GM12878 (cell line): ENCODE results near the gene SKAP1. TPM values are rescaled to one million over a fixed set of nuclear protein-coding genes. Genes with fewer than 3 reads are reported as not detected.

Experiments used
- CREB1 ChIP-seq: IDR thresholded peaks from 2 replicates; pipeline ENCODE4 v1.6.1; 2012; ENCODE audit warnings: low read depth, mild to moderate bottlenecking, inconsistent platforms
- DPF2 ChIP-seq: fragments of 450-650 bp; IDR thresholded peaks from 2 replicates; pipeline ENCODE4 v1.6.1; 2017; ENCODE audit warnings: mild to moderate bottlenecking
- ELK1 ChIP-seq: IDR thresholded peaks from 2 replicates; pipeline ENCODE4 v1.6.1; 2012; ENCODE audit warnings: low read depth, low read length, improper control_type of control experiment
- ETV6 ChIP-seq, 2 experiments: fragments of 450-650 bp in 1 of 2; IDR thresholded peaks in 1 of 2; conservative IDR thresholded peaks in 1 of 2; 2 replicates each; pipeline ENCODE4 v1.6.1; 2014; ENCODE audit warnings: antibody characterized with exemption in 1 of 2, borderline replicate concordance in 1 of 2, low read depth in 1 of 2, mild to moderate bottlenecking in 1 of 2, moderate library complexity in 1 of 2
- FOXM1 ChIP-seq: IDR thresholded peaks from 2 replicates; pipeline ENCODE4 v1.6.1; 2012; ENCODE audit warnings: low read depth, mild to moderate bottlenecking, inconsistent platforms, low read length, moderate library complexity
- HCFC1 ChIP-seq: fragments of 150-350 bp; IDR thresholded peaks from 2 replicates; pipeline ENCODE4 v1.6.1; 2014; ENCODE audit warnings: low read length
- HDGF ChIP-seq: fragments of 450-650 bp; IDR thresholded peaks from 2 replicates; pipeline ENCODE4 v1.6.1; 2016; ENCODE audit warnings: antibody characterized with exemption
- IRF3 ChIP-seq: fragments of 450-650 bp; IDR thresholded peaks from 2 replicates; pipeline ENCODE4 v1.6.1; 2014; ENCODE audit warnings: mild to moderate bottlenecking
- KLF5 ChIP-seq: fragments of 450-650 bp; IDR thresholded peaks from 2 replicates; pipeline ENCODE4 v1.6.1; 2014; ENCODE audit warnings: mild to moderate bottlenecking; ENCODE audit not compliant: partially characterized antibody
- PAX8 ChIP-seq: fragments of 450-650 bp; IDR thresholded peaks from 2 replicates; pipeline ENCODE4 v1.6.1; 2017; ENCODE audit warnings: mild to moderate bottlenecking, moderate library complexity
- RAD21 ChIP-seq: IDR thresholded peaks from 2 replicates; pipeline ENCODE4 v1.6.1; 2011; ENCODE audit warnings: mild to moderate bottlenecking, low read depth, low read length, moderate library complexity; ENCODE audit not compliant: insufficient read depth
- RBBP5 ChIP-seq: fragments of 200-600 bp; sonication (generic); conservative IDR thresholded peaks from 2 replicates; pipeline ENCODE4 v1.6.1; 2016
- RELA ChIP-seq: fragments of 450-650 bp; IDR thresholded peaks from 2 replicates; pipeline ENCODE4 v1.8.0; 2014; ENCODE audit warnings: borderline replicate concordance; ENCODE audit not compliant: partially characterized antibody
- RUNX3 ChIP-seq: IDR thresholded peaks from 2 replicates; pipeline ENCODE4 v1.6.1; 2012; ENCODE audit warnings: low read length, inconsistent platforms
- SMAD1 ChIP-seq: fragments of 450-650 bp; IDR thresholded peaks from 2 replicates; pipeline ENCODE4 v1.6.1; 2018; ENCODE audit warnings: mild to moderate bottlenecking, low read depth; ENCODE audit not compliant: partially characterized antibody
- SMC3 ChIP-seq: IDR thresholded peaks from 2 replicates; pipeline ENCODE4 v1.6.1; 2011; ENCODE audit warnings: low read length, improper control_type of control experiment, borderline replicate concordance
- SUPT20H ChIP-seq: IDR thresholded peaks from 2 replicates; pipeline ENCODE4 v1.6.1; 2011; ENCODE audit warnings: low read depth, mild to moderate bottlenecking, low read length, moderate library complexity, borderline replicate concordance; ENCODE audit not compliant: control insufficient read depth
- TARDBP ChIP-seq: IDR thresholded peaks from 2 replicates; pipeline ENCODE4 v1.6.1; 2016; ENCODE audit warnings: borderline replicate concordance
- ZNF622 ChIP-seq: fragments of 450-650 bp; IDR thresholded peaks from 2 replicates; pipeline ENCODE4 v1.6.1; 2017; ENCODE audit warnings: mild to moderate bottlenecking, inconsistent platforms
- ZNF687 ChIP-seq: fragments of 450-650 bp; IDR thresholded peaks from 2 replicates; pipeline ENCODE4 v1.6.1; 2017; ENCODE audit warnings: mild to moderate bottlenecking, moderate library complexity
- polyA plus RNA-seq, 11 experiments: library from polyadenylated mRNA; depleted of rRNA in 4 of 11; unstranded in 6 of 11; stranded (reverse) in 5 of 11; fragments of >200 nt; fragmentation: Nextera tagmentation in 4 of 11; fragmentation: Illumina TruSeq in 1 of 11; extraction: Ambion mirVana in 4 of 11; extraction: Trizol in 1 of 11; gene quantifications; 1 replicate in 1 of 11; 2 replicates in 10 of 11; pipeline versions ENCODE4 v1.2.1 to v1.2.3, GENCODE V29; 2011 to 2016; ENCODE audit warnings: inconsistent platforms in 2 of 11, missing spikeins in 2 of 11, low read depth in 1 of 11
- total RNA-seq, 4 experiments: library from RNA; depleted of rRNA in 3 of 4; stranded (reverse); fragments of >200 nt in 3 of 4; fragmentation: Illumina TruSeq in 1 of 4; extraction: Trizol in 1 of 4; gene quantifications; 2 replicates each; pipeline versions ENCODE4 v1.2.1 to v1.2.3, GENCODE V29; 2013 to 2021
- TF ChIP-seq, protein P1 (sequence below): fragments of 450-650 bp; IDR thresholded peaks from 2 replicates; pipeline ENCODE4 v1.6.1; 2016; ENCODE audit warnings: mild to moderate bottlenecking

The SKAP1 gene
- total and polyA plus RNA-seq, 10 of the 15 experiments (the other 5 are each of a cell fraction or from before 2014, with no cell fraction given) = 17.1 to 97.6 (median 35.9) TPM

DNA sequence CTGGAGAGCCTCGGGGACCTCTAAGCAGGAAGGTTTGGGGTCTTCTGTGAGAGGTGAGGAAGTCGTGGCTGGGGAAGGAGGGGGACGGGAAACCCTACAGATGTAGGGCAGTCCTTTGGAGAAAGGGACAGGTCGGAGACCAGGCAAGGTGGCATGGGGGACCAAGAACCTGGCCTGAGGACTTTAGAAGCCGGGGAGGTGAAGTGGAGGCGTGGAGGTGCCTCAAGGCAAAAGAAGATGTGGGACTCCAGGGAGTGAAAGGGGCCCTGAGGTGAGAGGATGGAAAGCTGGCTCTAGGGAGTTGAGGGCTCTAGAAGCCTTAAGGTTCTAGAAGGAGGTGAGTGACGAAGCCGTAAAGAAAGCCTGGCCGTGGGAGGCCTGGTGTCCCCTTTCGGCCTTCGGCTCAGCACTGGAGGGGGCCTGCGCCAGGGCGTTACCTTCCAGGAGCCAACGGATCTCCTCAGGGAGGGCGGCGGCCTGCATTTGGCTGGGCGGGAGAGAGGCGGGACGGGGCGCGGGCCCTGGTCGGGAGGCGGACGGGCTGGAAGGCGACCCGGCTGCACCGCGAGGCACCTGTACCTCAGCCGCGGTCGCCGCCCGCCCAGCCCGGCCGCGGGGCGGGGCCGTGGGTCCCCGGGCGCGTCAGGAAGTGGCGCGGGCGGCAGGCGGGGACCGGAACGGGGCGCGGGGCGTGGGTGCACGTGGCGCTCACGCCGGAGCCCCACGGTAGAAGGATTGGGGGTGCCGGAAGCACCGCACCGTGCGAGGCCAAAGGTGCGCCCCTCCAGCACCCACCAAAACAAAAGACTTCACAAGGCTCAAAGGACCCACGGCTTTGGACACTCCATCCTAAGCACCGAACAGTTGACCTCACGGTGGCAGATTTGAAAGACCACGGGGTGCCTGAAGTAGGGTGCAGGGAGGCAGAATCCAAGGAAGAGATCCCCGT is at the start of gene SKAP1 (continued):
- peak; percentile 100 for TF ChIP-seq ZNF687
- no peak for TF ChIP-seq PAX8
- TF ChIP-seq RELA = peak; percentile 9
- TF ChIP-seq DPF2 = 0 out of 2 replicates have a peak, but pooled peaks have one; percentile 86
- TF ChIP-seq, protein P1, sequence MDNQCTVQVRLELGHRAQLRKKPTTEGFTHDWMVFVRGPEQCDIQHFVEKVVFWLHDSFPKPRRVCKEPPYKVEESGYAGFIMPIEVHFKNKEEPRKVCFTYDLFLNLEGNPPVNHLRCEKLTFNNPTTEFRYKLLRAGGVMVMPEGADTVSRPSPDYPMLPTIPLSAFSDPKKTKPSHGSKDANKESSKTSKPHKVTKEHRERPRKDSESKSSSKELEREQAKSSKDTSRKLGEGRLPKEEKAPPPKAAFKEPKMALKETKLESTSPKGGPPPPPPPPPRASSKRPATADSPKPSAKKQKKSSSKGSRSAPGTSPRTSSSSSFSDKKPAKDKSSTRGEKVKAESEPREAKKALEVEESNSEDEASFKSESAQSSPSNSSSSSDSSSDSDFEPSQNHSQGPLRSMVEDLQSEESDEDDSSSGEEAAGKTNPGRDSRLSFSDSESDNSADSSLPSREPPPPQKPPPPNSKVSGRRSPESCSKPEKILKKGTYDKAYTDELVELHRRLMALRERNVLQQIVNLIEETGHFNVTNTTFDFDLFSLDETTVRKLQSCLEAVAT = no peak
- TF ChIP-seq CREB1 = no peak
- TF ChIP-seq HDGF = peak; percentile 77
- TF ChIP-seq HCFC1 = peak; percentile 21; the same call in 1 of the 2 replicates
- TF ChIP-seq RAD21 = no peak
- no peak for TF ChIP-seq RUNX3
- TF ChIP-seq KLF5 = no peak
- no peak for TF ChIP-seq RBBP5
- no peak for TF ChIP-seq SMAD1
- TF ChIP-seq SMC3 = peak; percentile 7; the same call in 1 of the 2 replicates
- peak; percentile 44; the same call in 1 of the 2 replicates for TF ChIP-seq ELK1
- no peak for TF ChIP-seq ZNF622
- TF ChIP-seq SUPT20H = no peak
- TF ChIP-seq IRF3 = no peak
- no peak for TF ChIP-seq FOXM1
- TF ChIP-seq ETV6 (conservative IDR thresholded peaks at IDR 0.05 in 1 of 2, IDR thresholded peaks at IDR 0.05 in 1 of 2; ENCODE audit: borderline replicate concordance in 1 of 2, low read depth in 1 of 2) = no peak; a peak in 1 of 4 replicates
- TF ChIP-seq TARDBP = no peak
